Smooth muscle cell (in vitro differentiated cells): Measurements from ENCODE around the gene ANKRD37. TPM values are rescaled to one million over a fixed set of nuclear protein-coding genes. Genes with fewer than 3 reads are reported as not detected.

Experiments
- DNase-seq: peaks from one replicate; lab custom pipeline; 2025; ENCODE audit not compliant: unreplicated experiment; lab: John Stamatoyannopoulos, UW
- H2AFZ ChIP-seq: fragments of 200-600 bp; sonication (generic); 2 replicates; pipeline ENCODE4 v1.6.0; 2016; ENCODE audit warnings: antibody characterized with exemption, low read depth, mild to moderate bottlenecking
- H3F3A ChIP-seq: fragments of 200-600 bp; sonication (generic); 2 replicates; pipeline ENCODE4 v1.6.0; 2017; ENCODE audit warnings: antibody characterized with exemption, low read depth
- H3K27ac ChIP-seq: fragments of 200-600 bp; sonication (generic); 2 replicates; pipeline ENCODE4 v1.5.1; 2016; ENCODE audit warnings: low read depth, mild to moderate bottlenecking
- H3K27me3 ChIP-seq: fragments of 200-600 bp; sonication (generic); 2 replicates; pipeline ENCODE4 v1.6.1; 2016; ENCODE audit warnings: low read depth, mild to moderate bottlenecking
- H3K36me3 ChIP-seq: fragments of 200-600 bp; sonication (generic); 2 replicates; pipeline ENCODE4 v1.5.1; 2016; ENCODE audit warnings: low read depth
- H3K4me1 ChIP-seq: fragments of 200-600 bp; sonication (generic); 2 replicates; pipeline ENCODE4 v1.5.1; 2016; ENCODE audit warnings: low read depth
- H3K4me2 ChIP-seq: fragments of 200-600 bp; sonication (generic); 2 replicates; pipeline ENCODE4 v1.6.0; 2016; ENCODE audit warnings: mild to moderate bottlenecking
- H3K4me3 ChIP-seq: fragments of 200-600 bp; sonication (generic); 2 replicates; pipeline ENCODE4 v1.5.1; 2016; ENCODE audit warnings: mild to moderate bottlenecking
- H3K79me2 ChIP-seq: fragments of 200-600 bp; sonication (generic); 2 replicates; pipeline ENCODE4 v1.6.0; 2016; ENCODE audit warnings: low read depth, mild to moderate bottlenecking
- H3K9ac ChIP-seq: fragments of 200-600 bp; sonication (generic); 2 replicates; pipeline ENCODE4 v1.6.0; 2016; ENCODE audit warnings: low read depth
- H3K9me3 ChIP-seq: fragments of 200-600 bp; sonication (generic); replicated peaks from 2 replicates; pipeline ENCODE4 v1.5.1; 2016; ENCODE audit warnings: low read depth
- H4K20me1 ChIP-seq: fragments of 200-600 bp; sonication (generic); 2 replicates; pipeline ENCODE4 v1.6.0; 2016; ENCODE audit warnings: low read depth
- CTCF ChIP-seq: fragments of 200-600 bp; sonication (generic); IDR thresholded peaks from 2 replicates; pipeline ENCODE4 v1.5.1; 2017; ENCODE audit warnings: borderline replicate concordance, mild to moderate bottlenecking, antibody characterized with exemption; ENCODE audit not compliant: insufficient read depth, poor library complexity, severe bottlenecking
- WGBS: methylation state at CpG from one replicate; pipeline ENCODE4 v1.1.7; 2016; ENCODE audit warnings: low lambda C conversion rate; 5-methylcytosine and 5-hydroxymethylcytosine counted together
- polyA plus RNA-seq: library from polyadenylated mRNA; unstranded; fragments of >200 nt; fragmentation: Nextera tagmentation; extraction: Ambion mirVana; gene quantifications from 2 replicates; pipeline ENCODE4 v1.2.1, GENCODE V29; 2016
- total RNA-seq: library from RNA; depleted of rRNA; stranded (reverse); fragments of >200 nt; gene quantifications from 2 replicates; pipeline ENCODE4 v1.2.3, GENCODE V29; 2014

ANKRD37 gene
- total and polyA plus RNA-seq, 2 experiments from 2014 or later, result 10.4 to 15.5 TPM

- no peak for DNase-seq
- peaks cover 14% of the 10 kb centered on the region for H3F3A ChIP-seq
- no peak for TF ChIP-seq CTCF
- H3K4me1 ChIP-seq, result peaks cover 25% of the 10 kb centered on the region
- H3K27me3 ChIP-seq, result no peaks in the 10 kb centered on the region
- peak within 1 kb of the TSS; percentile 70 for H3K4me3 ChIP-seq
- peaks cover 10% of the 10 kb centered on the region for H3K36me3 ChIP-seq
- peak within 1 kb of the TSS; percentile 94 for H3K27ac ChIP-seq
- no peaks in the 10 kb centered on the region for H3K79me2 ChIP-seq
- peak within 1 kb of the TSS; percentile 71 for H3K9ac ChIP-seq
- peak within 1 kb of the TSS; percentile 63 for H2AFZ ChIP-seq
- H3K9me3 ChIP-seq, result no peaks in the 10 kb centered on the region
- peak within 1 kb of the TSS; percentile 95 for H3K4me2 ChIP-seq
- 55% methylated on average over 12 of the region's 12 CpGs for WGBS
- no peaks in the 10 kb centered on the region for H4K20me1 ChIP-seq
Observed at GRCh38 chr4:185395238-185395955, 1.2 kb upstream of the ANKRD37 start, which contains the start of gene LRP2BP. Gene LRP2BP, minus strand, starts transcription at chr4:185395924. Its CDS starts 17,738 bp downstream, at chr4:185378186.

GRCh38 chr4:185395956-185396723 is 501 bp upstream of the ANKRD37 start:
- peaks cover 16% of the 10 kb centered on the region for H3K36me3 ChIP-seq
- 1% methylated on average over 94 of the region's 98 CpGs for WGBS
- peak overlapping the region; percentile 71 for H3K9ac ChIP-seq
- H3K27me3 ChIP-seq, result no peaks in the 10 kb centered on the region
- no peaks in the 10 kb centered on the region for H4K20me1 ChIP-seq
- H3K4me1 ChIP-seq, result peaks cover 25% of the 10 kb centered on the region
- no peak for TF ChIP-seq CTCF
- peak overlapping the region; percentile 70 for H3K4me3 ChIP-seq
- H3F3A ChIP-seq, result peaks cover 14% of the 10 kb centered on the region
- peak overlapping the region; percentile 94 for H3K27ac ChIP-seq
- no peaks in the 10 kb centered on the region for H3K79me2 ChIP-seq
- peak; percentile 93 for DNase-seq
- H3K4me2 ChIP-seq, result peak overlapping the region; percentile 95
- H2AFZ ChIP-seq, result peak overlapping the region; percentile 63
- no peaks in the 10 kb centered on the region for H3K9me3 ChIP-seq

GRCh38 chr4:185398618-185399017 is 2.0 kb downstream of the ANKRD37 start:
- Histone ChIP-seq H3K9me3 (no peaks in the 10 kb centered on the region), H3K4me3 (peak overlapping the region; percentile 11), H2AFZ (no peak overlapping the region), H3F3A (peaks cover 14% of the 10 kb centered on the region), H3K79me2 (no peaks in the 10 kb centered on the region), H3K27me3 (no peaks in the 10 kb centered on the region), H4K20me1 (no peaks in the 10 kb centered on the region), H3K4me2 (peak overlapping the region; percentile 95), H3K4me1 (peaks cover 25% of the 10 kb centered on the region), H3K27ac (no peak overlapping the region), H3K36me3 (peaks cover 19% of the 10 kb centered on the region), H3K9ac (no peak overlapping the region)
- WGBS, result 96% methylated on average over 2 of the region's 2 CpGs
- no peak for DNase-seq
- TF ChIP-seq CTCF, result no peak
